ENCODE measurements around the gene MRPL46.

The MRPL46 gene

GRCh38 chr15:88467073-88467934, at the start of gene MRPL46, which contains the start of gene MRPS11:
Gene MRPL46 (minus strand): TSS chr15:88467388. CDS start chr15:88467377, 11 bp downstream.
Gene MRPS11 (plus strand): TSS chr15:88467708. CDS start chr15:88467718, 10 bp downstream.
- no peaks in the 10 kb centered on the region for H3K27me3 ChIP-seq (ENCODE audit: insufficient read depth, low read depth, severe bottlenecking)
- no peaks in the 10 kb centered on the region for H3K9me3 ChIP-seq (ENCODE audit: severe bottlenecking)
- DNase-seq, result peak; percentile 90
- no peak for TF ChIP-seq CTCF (IDR thresholded peaks at IDR 0.05; ENCODE audit: low read depth, low read length)
- peaks cover 47% of the 10 kb centered on the region for H3K36me3 ChIP-seq
- H3K4me3 ChIP-seq (ENCODE audit: low read depth, low read length), result peak within 1 kb of the TSS; percentile 64
- H3K27ac ChIP-seq, result peak within 1 kb of the TSS; percentile 100

- DNase-seq, result no peak
- H3K27me3 ChIP-seq (ENCODE audit: insufficient read depth, low read depth, severe bottlenecking), result no peaks in the 10 kb centered on the region
- no peak for TF ChIP-seq CTCF (IDR thresholded peaks at IDR 0.05; ENCODE audit: low read depth, low read length)
Observed at GRCh38 chr15:88513195-88513594, 46.0 kb upstream of the MRPL46 start.

GRCh38 chr15:88512601-88513000, 45.4 kb upstream of the MRPL46 start:
- no peak for TF ChIP-seq CTCF (IDR thresholded peaks at IDR 0.05; ENCODE audit: low read depth, low read length)
- no peak overlapping the region for H3K27ac ChIP-seq
- peaks cover 13% of the 10 kb centered on the region; the same call in 1 of the 2 replicates for H3K36me3 ChIP-seq
- H3K4me3 ChIP-seq (ENCODE audit: low read depth, low read length), result no peak overlapping the region
- no peaks in the 10 kb centered on the region for H3K27me3 ChIP-seq (ENCODE audit: insufficient read depth, low read depth, severe bottlenecking)
- peaks cover 5% of the 10 kb centered on the region for H3K9me3 ChIP-seq (ENCODE audit: severe bottlenecking)
- DNase-seq, result no peak

More at GRCh38 chr15:88513195-88513594, 46.0 kb upstream of the MRPL46 start:
- Histone ChIP-seq H3K4me3 (ENCODE audit: low read depth, low read length) (no peak overlapping the region), H3K9me3 (ENCODE audit: severe bottlenecking) (no peaks in the 10 kb centered on the region), H3K36me3 (peaks cover 13% of the 10 kb centered on the region; the same call in 1 of the 2 replicates), H3K27ac (no peak overlapping the region)

- TF ChIP-seq CTCF (IDR thresholded peaks at IDR 0.05; ENCODE audit: low read depth, low read length), result no peak
- Histone ChIP-seq H3K4me3 (ENCODE audit: low read depth, low read length) (no peak overlapping the region), H3K36me3 (peaks cover 15% of the 10 kb centered on the region; the same call in 1 of the 2 replicates), H3K27ac (no peak overlapping the region), H3K27me3 (ENCODE audit: insufficient read depth, low read depth, severe bottlenecking) (no peaks in the 10 kb centered on the region), H3K9me3 (ENCODE audit: severe bottlenecking) (peaks cover 5% of the 10 kb centered on the region)
- no peak for DNase-seq
Observed at GRCh38 chr15:88512078-88512477, 44.9 kb upstream of the MRPL46 start.

GRCh38 chr15:88511161-88511560, 44.0 kb upstream of the MRPL46 start:
- H3K27me3 ChIP-seq (ENCODE audit: insufficient read depth, low read depth, severe bottlenecking), result no peaks in the 10 kb centered on the region
- no peak overlapping the region for H3K4me3 ChIP-seq (ENCODE audit: low read depth, low read length)
- TF ChIP-seq CTCF (IDR thresholded peaks at IDR 0.05; ENCODE audit: low read depth, low read length), result no peak
- DNase-seq, result no peak
- H3K9me3 ChIP-seq (ENCODE audit: severe bottlenecking), result peaks cover 5% of the 10 kb centered on the region
- no peak overlapping the region for H3K27ac ChIP-seq
- peaks cover 10% of the 10 kb centered on the region; the same call in 1 of the 2 replicates for H3K36me3 ChIP-seq

Data from WERI-Rb-1 (cell line).